Stomach (tissue), 4 donors: ENCODE results near the gene CYTH1.

ENCODE experiments used
- CTCF ChIP-seq, 7 experiments: fragments of 450-650 bp in 4 of 7; fragments of 200-600 bp in 3 of 7; sonication (generic) in 3 of 7; IDR thresholded peaks; one replicate each; pipeline ENCODE4 v1.5.1; 2016 to 2019; ENCODE audit warnings: antibody characterized with exemption in 7 of 7, control low read depth in 2 of 7, mild to moderate bottlenecking in 1 of 7
- EP300 ChIP-seq: sonication (generic); formaldehyde crosslinking; IDR thresholded peaks from one replicate; pipeline ENCODE4 v1.6.1; 2017; ENCODE audit warnings: antibody characterized with exemption

GRCh38 chr17:78777881-78778280, 4.2 kb downstream of the CYTH1 start:
- TF ChIP-seq CTCF (IDR thresholded peaks at IDR 0.05) (no peak), EP300 (no peak)
